Natural killer cell (primary cell): ENCODE measurements around the gene BCAS3. TPM values are rescaled to one million over a fixed set of nuclear protein-coding genes. Genes with fewer than 3 reads are reported as not detected.
"Not testable (repeated sequence)": the region's sequence is repeated elsewhere in the genome, so short reads cannot be mapped to it uniquely, and the experiment has no call there.

ENCODE experiments used
- ATAC-seq, 3 donors: fragments of 150-1000 bp in 2 of 3; fragments of 200-7000 bp in 1 of 3; cut with Tn5 transposase; 1 replicate in 1 of 3; 2 replicates in 2 of 3; pipeline ENCODE4 v1.10.0; 2021; ENCODE audit warnings: mild to moderate bottlenecking in 2 of 3, moderate library complexity in 2 of 3
- DNase-seq, 2 donors: peaks; one replicate each; pipeline versions ENCODE4 v3.0.0 to v3.0.0-alpha.2; 2013 to 2021; ENCODE audit warnings: mixed read lengths in 1 of 2
- H3K27ac ChIP-seq: one replicate; pipeline ENCODE4 v1.5.1; 2013; ENCODE audit warnings: mild to moderate bottlenecking, low read length
- H3K27me3 ChIP-seq: one replicate; pipeline ENCODE4 v1.6.1; 2013; ENCODE audit warnings: low read length; ENCODE audit not compliant: control insufficient read depth, insufficient read depth
- H3K36me3 ChIP-seq: one replicate; pipeline ENCODE4 v1.6.1; 2013; ENCODE audit warnings: low read length; ENCODE audit not compliant: control insufficient read depth, insufficient read depth
- H3K4me1 ChIP-seq: one replicate; pipeline ENCODE4 v1.6.1; 2013; ENCODE audit warnings: low read length; ENCODE audit not compliant: control insufficient read depth, insufficient read depth
- H3K4me3 ChIP-seq: one replicate; pipeline ENCODE4 v1.5.1; 2013; ENCODE audit warnings: low read length
- H3K9me3 ChIP-seq: one replicate; pipeline ENCODE4 v1.6.1; 2013; ENCODE audit warnings: low read length; ENCODE audit not compliant: control insufficient read depth, insufficient read depth
- H3K27ac Mint-ChIP-seq, 2 donors: one replicate each; pipeline ENCODE4 v1.8.0; 2022; ENCODE audit warnings: mild to moderate bottlenecking in 2 of 2, mixed read lengths in 2 of 2, moderate library complexity in 1 of 2
- H3K27me3 Mint-ChIP-seq, 2 donors: one replicate each; pipeline ENCODE4 v1.8.0; 2022; ENCODE audit warnings: low read depth in 2 of 2, mixed read lengths in 2 of 2
- H3K36me3 Mint-ChIP-seq: one replicate; pipeline ENCODE4 v1.8.0; 2022; ENCODE audit warnings: mixed read lengths
- H3K4me1 Mint-ChIP-seq, 2 donors: one replicate each; pipeline ENCODE4 v1.8.0; 2022; ENCODE audit warnings: mixed read lengths in 2 of 2
- H3K4me3 Mint-ChIP-seq: one replicate; pipeline ENCODE4 v1.8.0; 2022; ENCODE audit warnings: mild to moderate bottlenecking, moderate library complexity, mixed read lengths
- H3K9me3 Mint-ChIP-seq, 2 donors: one replicate each; pipeline ENCODE4 v1.8.0; 2022; ENCODE audit warnings: mixed read lengths in 2 of 2
- WGBS: methylation state at CpG from one replicate; pipeline ENCODE4 v1.1.7; 2013; ENCODE audit warnings: missing lambda C conversion rate; ENCODE audit not compliant: insufficient coverage; 5-methylcytosine and 5-hydroxymethylcytosine counted together
- intact Hi-C: fragments of 100-400 bp; cut with micrococcal nuclease; formaldehyde crosslinking; loops from one replicate; pipeline ENCODE4 v1.14.2; 2022
- total RNA-seq, 4 donors: library from RNA; stranded (reverse); fragments of 120-200 nt in 1 of 4; gene quantifications; one replicate each; pipeline versions ENCODE4 v1.2.3 to v1.2.4, GENCODE V29; 2013 to 2022
- TF ChIP-seq, protein P1 (sequence below): fragments of 200-600 bp; IDR thresholded peaks from one replicate; pipeline ENCODE4 v1.8.0; 2022; ENCODE audit warnings: antibody characterized with exemption

The BCAS3 gene
- total RNA-seq, 3 donors from 2014 or later (not counting 1 experiment from before 2014, with no cell fraction given): 60.5 to 87.8 (median 72.0) TPM

- H3K9me3 Mint-ChIP-seq: peaks cover 0 to 9% of the 10 kb centered on the region in 2 donors
- DNase-seq (no peak), ATAC-seq (no peak)
- Histone ChIP-seq H3K4me1 (no peaks in the 10 kb centered on the region), H3K4me3 (no peak overlapping the region), H3K9me3 (no peaks in the 10 kb centered on the region), H3K27me3 (no peaks in the 10 kb centered on the region), H3K27ac (no peak overlapping the region), H3K36me3 (no peaks in the 10 kb centered on the region)
- H3K27me3 Mint-ChIP-seq: no peaks in the 10 kb centered on the region
- H3K4me1 Mint-ChIP-seq: peaks cover 0 to 4% of the 10 kb centered on the region in 2 donors
- H3K36me3 Mint-ChIP-seq: peaks cover 12% of the 10 kb centered on the region
- intact Hi-C loops: no loop called here
- WGBS: 100% methylated on average over 1 of the region's 1 CpG
- H3K4me3 Mint-ChIP-seq: no peak overlapping the region
- H3K27ac Mint-ChIP-seq: no peak overlapping the region
- TF ChIP-seq, protein P1, sequence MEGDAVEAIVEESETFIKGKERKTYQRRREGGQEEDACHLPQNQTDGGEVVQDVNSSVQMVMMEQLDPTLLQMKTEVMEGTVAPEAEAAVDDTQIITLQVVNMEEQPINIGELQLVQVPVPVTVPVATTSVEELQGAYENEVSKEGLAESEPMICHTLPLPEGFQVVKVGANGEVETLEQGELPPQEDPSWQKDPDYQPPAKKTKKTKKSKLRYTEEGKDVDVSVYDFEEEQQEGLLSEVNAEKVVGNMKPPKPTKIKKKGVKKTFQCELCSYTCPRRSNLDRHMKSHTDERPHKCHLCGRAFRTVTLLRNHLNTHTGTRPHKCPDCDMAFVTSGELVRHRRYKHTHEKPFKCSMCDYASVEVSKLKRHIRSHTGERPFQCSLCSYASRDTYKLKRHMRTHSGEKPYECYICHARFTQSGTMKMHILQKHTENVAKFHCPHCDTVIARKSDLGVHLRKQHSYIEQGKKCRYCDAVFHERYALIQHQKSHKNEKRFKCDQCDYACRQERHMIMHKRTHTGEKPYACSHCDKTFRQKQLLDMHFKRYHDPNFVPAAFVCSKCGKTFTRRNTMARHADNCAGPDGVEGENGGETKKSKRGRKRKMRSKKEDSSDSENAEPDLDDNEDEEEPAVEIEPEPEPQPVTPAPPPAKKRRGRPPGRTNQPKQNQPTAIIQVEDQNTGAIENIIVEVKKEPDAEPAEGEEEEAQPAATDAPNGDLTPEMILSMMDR: no peak
Observed at GRCh38 chr17:60969500-60970037, 291.9 kb downstream of the BCAS3 start.

DNA sequence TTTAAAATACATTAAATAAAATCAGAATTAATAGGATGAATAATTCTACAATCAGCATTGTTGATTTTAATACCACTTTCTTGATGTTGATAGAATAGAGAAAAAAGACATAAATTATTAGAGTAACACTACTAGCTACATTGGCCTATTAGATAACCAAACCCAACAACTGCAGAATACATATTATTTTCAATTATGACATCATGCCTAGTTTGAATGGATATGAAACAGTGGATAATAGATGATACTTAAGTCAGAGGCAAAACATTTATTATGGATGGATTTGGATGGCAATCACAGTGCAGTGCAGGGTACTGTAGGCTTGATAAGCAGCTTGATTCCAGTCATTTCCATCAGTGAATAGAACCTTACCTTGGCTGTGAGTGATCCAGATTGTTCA, 293.1 kb downstream of the BCAS3 start:
- Histone ChIP-seq H3K36me3 (no peaks in the 10 kb centered on the region), H3K4me3 (no peak overlapping the region), H3K9me3 (no peaks in the 10 kb centered on the region), H3K27ac (no peak overlapping the region), H3K27me3 (no peaks in the 10 kb centered on the region), H3K4me1 (no peaks in the 10 kb centered on the region)
- H3K27me3 Mint-ChIP-seq: no peaks in the 10 kb centered on the region
- intact Hi-C loops: loop anchor here (1.0 kb wide), 1 partner anchor 419 kb away; no protein-coding TSS in a partner anchor
- DNase-seq (no peak), ATAC-seq (no peak)
- H3K27ac Mint-ChIP-seq: no peak overlapping the region
- H3K4me1 Mint-ChIP-seq: peaks cover 0 to 4% of the 10 kb centered on the region in 2 donors
- TF ChIP-seq, protein P1: no peak
- peaks cover 0 to 9% of the 10 kb centered on the region in 2 donors for H3K9me3 Mint-ChIP-seq
- H3K36me3 Mint-ChIP-seq: peaks cover 12% of the 10 kb centered on the region
- no peak overlapping the region for H3K4me3 Mint-ChIP-seq

DNA sequence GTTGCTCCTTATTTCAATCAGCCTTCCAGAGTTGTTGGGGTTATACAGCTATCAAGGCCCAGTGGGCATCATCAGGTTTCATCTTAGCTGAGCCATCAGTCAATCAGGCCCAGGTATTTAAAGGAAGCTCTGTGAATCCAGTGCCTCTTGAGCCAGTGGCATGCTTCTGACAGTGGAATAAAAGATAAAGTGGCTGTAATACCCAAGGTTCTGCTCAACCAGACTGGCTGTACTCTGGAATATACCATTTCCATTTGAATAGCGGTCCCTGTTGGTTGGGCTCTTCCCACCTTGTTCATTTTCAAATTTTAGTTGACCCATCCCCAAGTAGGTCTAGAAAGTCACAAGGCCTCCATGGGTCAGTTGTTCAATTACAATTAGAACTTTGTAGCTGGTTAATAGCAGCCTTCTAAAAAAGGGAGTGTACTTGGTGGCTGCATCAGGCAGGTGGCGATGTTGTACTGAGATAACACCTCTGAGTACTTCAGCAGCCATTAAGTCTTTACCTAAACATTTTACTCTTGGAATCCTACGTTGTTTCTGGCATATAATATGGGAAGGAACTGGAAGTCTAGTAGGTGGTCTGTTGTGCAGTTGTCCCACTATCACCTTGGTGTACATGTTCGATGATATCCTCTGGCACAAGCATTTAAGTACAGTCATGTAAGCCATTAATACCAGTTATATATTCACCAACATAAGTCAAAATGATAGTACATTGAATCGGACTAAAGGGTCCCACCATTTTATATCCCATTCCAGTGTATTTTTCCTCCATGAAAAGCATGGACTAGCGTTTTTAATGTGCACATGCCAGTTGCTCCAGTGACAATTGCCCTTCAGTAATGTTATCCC, 294.1 kb downstream of the BCAS3 start:
- Mint-ChIP-seq H3K36me3 (peaks cover 12% of the 10 kb centered on the region), H3K9me3 (peaks cover 0 to 9% of the 10 kb centered on the region in 2 donors), H3K4me1 (peaks cover 0 to 4% of the 10 kb centered on the region in 2 donors), H3K27ac (no peak overlapping the region), H3K4me3 (no peak overlapping the region), H3K27me3 (no peaks in the 10 kb centered on the region)
- Histone ChIP-seq H3K27ac (no peak overlapping the region), H3K4me1 (no peaks in the 10 kb centered on the region), H3K27me3 (no peaks in the 10 kb centered on the region), H3K4me3 (no peak overlapping the region), H3K9me3 (no peaks in the 10 kb centered on the region), H3K36me3 (no peaks in the 10 kb centered on the region)
- WGBS: 73% methylated on average over 5 of the region's 6 CpGs
- ATAC-seq (peak; percentile 56 to 76 (median 57)), DNase-seq (peak in 1 of 2 donors; percentile 67)
- intact Hi-C loops: loop anchor here (1.0 kb wide), 1 partner anchor 418 kb away; no protein-coding TSS in a partner anchor
- TF ChIP-seq, protein P1: peak; percentile 65

GRCh38 chr17:60976861-60977260, 299.2 kb downstream of the BCAS3 start:
- H3K4me1 Mint-ChIP-seq, H3K9me3 ChIP-seq, H3K27ac Mint-ChIP-seq, H3K9me3 Mint-ChIP-seq, H3K27me3 ChIP-seq, intact Hi-C loops, H3K36me3 ChIP-seq, DNase-seq, H3K4me3 Mint-ChIP-seq, H3K4me3 ChIP-seq, H3K27ac ChIP-seq, H3K4me1 ChIP-seq, H3K27me3 Mint-ChIP-seq, H3K36me3 Mint-ChIP-seq, ATAC-seq: not testable (repeated sequence)
- 97% methylated on average over 16 of the region's 23 CpGs for WGBS
